Measurements from ENCODE around the gene ADGRG3.

The ADGRG3 gene

DNA sequence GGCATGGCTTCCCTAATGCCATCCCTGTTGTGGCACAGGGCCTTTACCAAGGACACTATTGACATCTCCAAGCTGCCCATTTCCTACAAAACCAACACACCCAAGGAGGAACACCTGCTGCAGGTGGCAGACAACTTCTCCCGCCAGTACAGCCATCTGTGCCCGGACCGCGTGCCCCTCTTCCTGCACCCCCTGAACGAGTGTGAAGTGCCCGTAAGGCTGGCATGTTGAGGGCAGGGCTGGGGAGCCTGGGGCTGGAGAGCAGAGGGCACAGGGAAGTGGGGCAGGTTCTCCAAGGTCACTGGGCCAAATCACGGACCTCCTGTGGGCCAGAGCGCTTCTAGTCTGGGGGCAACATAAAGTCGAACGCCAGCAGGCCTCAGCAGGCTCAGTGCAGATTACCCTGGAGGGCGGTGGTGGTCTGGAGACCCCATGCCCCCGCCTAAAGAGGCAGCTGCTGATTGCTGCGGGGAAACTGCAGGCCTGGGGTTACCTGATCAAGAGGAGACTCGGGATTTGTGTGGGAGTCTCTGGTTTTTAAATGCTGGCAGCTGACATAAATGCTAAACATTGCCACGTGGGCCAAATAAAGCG is 30.8 kb downstream of the ADGRG3 start:
- no peak overlapping the region for H3K4me3 ChIP-seq (ENCODE audit: control insufficient read depth in 1 of 7, extremely low read depth in 1 of 7, insufficient read depth in 4 of 7, low read depth in 2 of 7, low read length in 6 of 7)
- no peaks in the 10 kb centered on the region for H3K27me3 ChIP-seq (replicated peaks in 2 of 5; ENCODE audit: control insufficient read depth in 4 of 5, insufficient read depth in 5 of 5, low read length in 4 of 5)
- no peak for DNase-seq
- peaks cover 0 to 48% (median 41%) of the 10 kb centered on the region in 4 experiments for H3K4me1 ChIP-seq (ENCODE audit: control extremely low read depth in 1 of 4, control insufficient read depth in 4 of 4, insufficient read depth in 4 of 4, low read length in 3 of 4)
- no peak overlapping the region for H3K27ac ChIP-seq (ENCODE audit: insufficient read depth in 1 of 2, low read depth in 1 of 2, low read length in 2 of 2, poor library complexity in 1 of 2, severe bottlenecking in 2 of 2)
- no peaks in the 10 kb centered on the region for H3K9me3 ChIP-seq (ENCODE audit: control extremely low read depth in 1 of 5, control insufficient read depth in 4 of 5, insufficient read depth in 2 of 5, low read depth in 1 of 5, low read length in 4 of 5)
- no peaks in the 10 kb centered on the region for H3K36me3 ChIP-seq (ENCODE audit: control insufficient read depth in 4 of 4, insufficient read depth in 4 of 4, low read length in 3 of 4)
- 95% methylated on average over 12 of the region's 16 CpGs for whole genome bisulfite sequencing (ENCODE audit: insufficient coverage)
- POLR2A ChIA-PET, result interaction anchor here (1.5 kb wide), 1 partner anchor 36 kb away, joined by 7 read pairs; the partner anchor contains the start of gene KATNB1
- CTCF ChIA-PET, result interaction anchor here (0.9 to 5.2 kb wide), 6 partner anchors 16 to 50 kb away, joined by 3 to 24 read pairs (median 3); no protein-coding TSS in a partner anchor

DNA sequence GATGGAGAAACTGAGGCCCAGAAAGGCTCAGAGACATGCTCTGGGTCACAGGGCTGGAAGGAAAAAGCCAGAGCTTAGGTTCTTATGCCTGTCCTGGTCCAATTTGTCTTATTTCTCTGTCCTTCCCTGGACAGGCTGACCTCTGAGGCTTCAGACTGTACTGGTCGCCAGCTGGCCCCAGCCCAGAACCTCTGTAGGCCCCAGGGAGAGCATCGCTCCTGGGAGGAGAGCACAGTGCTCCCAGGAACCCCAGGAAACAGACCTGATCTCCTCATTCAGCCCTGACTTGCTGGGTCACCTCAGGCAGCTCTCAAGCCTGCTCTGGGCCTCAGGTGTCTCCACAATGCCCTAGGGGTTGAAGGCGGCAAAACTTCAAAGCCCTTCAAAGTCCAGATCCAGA is 31.4 kb downstream of the ADGRG3 start:
- H3K4me1 ChIP-seq (ENCODE audit: control extremely low read depth in 1 of 4, control insufficient read depth in 4 of 4, insufficient read depth in 4 of 4, low read length in 3 of 4), result peaks cover 0 to 48% (median 41%) of the 10 kb centered on the region in 4 experiments
- no peaks in the 10 kb centered on the region for H3K36me3 ChIP-seq (ENCODE audit: control insufficient read depth in 4 of 4, insufficient read depth in 4 of 4, low read length in 3 of 4)
- no peak overlapping the region for H3K4me3 ChIP-seq (ENCODE audit: control insufficient read depth in 1 of 7, extremely low read depth in 1 of 7, insufficient read depth in 4 of 7, low read depth in 2 of 7, low read length in 6 of 7)
- no peaks in the 10 kb centered on the region for H3K27me3 ChIP-seq (replicated peaks in 2 of 5; ENCODE audit: control insufficient read depth in 4 of 5, insufficient read depth in 5 of 5, low read length in 4 of 5)
- H3K9me3 ChIP-seq (ENCODE audit: control extremely low read depth in 1 of 5, control insufficient read depth in 4 of 5, insufficient read depth in 2 of 5, low read depth in 1 of 5, low read length in 4 of 5), result no peaks in the 10 kb centered on the region
- 100% methylated on average over 3 of the region's 3 CpGs for WGBS (ENCODE audit: insufficient coverage)
- ChIA-PET POLR2A (no interaction called here), CTCF (interaction anchor here (0.7 to 5.2 kb wide), 5 partner anchors 18 to 51 kb away, joined by 3 to 24 read pairs (median 5); no protein-coding TSS in a partner anchor)
- no peak for DNase-seq
- H3K27ac ChIP-seq (ENCODE audit: insufficient read depth in 1 of 2, low read depth in 1 of 2, low read length in 2 of 2, poor library complexity in 1 of 2, severe bottlenecking in 2 of 2), result no peak overlapping the region

DNA sequence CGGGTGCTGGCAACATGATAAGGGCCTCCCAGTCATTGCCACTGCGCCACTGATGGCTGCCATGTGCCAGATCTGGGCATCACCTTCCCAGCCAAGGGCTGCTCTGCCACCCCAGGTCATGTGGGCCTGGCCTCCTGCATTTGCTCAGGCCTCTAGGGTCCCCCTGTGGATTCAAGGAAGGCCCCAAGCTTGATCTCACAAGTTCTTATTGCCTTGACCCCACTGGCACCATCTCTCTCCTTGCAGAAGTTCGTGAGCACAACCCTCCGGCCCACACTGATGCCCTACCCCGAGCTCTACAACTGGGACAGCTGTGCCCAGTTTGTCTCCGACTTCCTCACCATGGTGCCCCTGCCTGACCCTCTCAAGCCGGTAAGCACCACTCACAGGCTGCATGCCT is 31.8 kb downstream of the ADGRG3 start:
- Histone ChIP-seq H3K9me3 (ENCODE audit: control extremely low read depth in 1 of 5, control insufficient read depth in 4 of 5, insufficient read depth in 2 of 5, low read depth in 1 of 5, low read length in 4 of 5) (no peaks in the 10 kb centered on the region), H3K4me3 (ENCODE audit: control insufficient read depth in 1 of 7, extremely low read depth in 1 of 7, insufficient read depth in 4 of 7, low read depth in 2 of 7, low read length in 6 of 7) (no peak overlapping the region), H3K27ac (ENCODE audit: insufficient read depth in 1 of 2, low read depth in 1 of 2, low read length in 2 of 2, poor library complexity in 1 of 2, severe bottlenecking in 2 of 2) (no peak overlapping the region), H3K27me3 (replicated peaks in 2 of 5; ENCODE audit: control insufficient read depth in 4 of 5, insufficient read depth in 5 of 5, low read length in 4 of 5) (no peaks in the 10 kb centered on the region), H3K4me1 (ENCODE audit: control extremely low read depth in 1 of 4, control insufficient read depth in 4 of 4, insufficient read depth in 4 of 4, low read length in 3 of 4) (peaks cover 0 to 47% (median 40%) of the 10 kb centered on the region in 4 experiments), H3K36me3 (ENCODE audit: control insufficient read depth in 4 of 4, insufficient read depth in 4 of 4, low read length in 3 of 4) (no peaks in the 10 kb centered on the region)
- 98% methylated on average over 7 of the region's 7 CpGs for WGBS (ENCODE audit: insufficient coverage)
- no peak for DNase-seq
- ChIA-PET CTCF (interaction anchor here (0.7 to 5.2 kb wide), 5 partner anchors 19 to 51 kb away, joined by 3 to 24 read pairs (median 5); no protein-coding TSS in a partner anchor), POLR2A (no interaction called here)

DNA sequence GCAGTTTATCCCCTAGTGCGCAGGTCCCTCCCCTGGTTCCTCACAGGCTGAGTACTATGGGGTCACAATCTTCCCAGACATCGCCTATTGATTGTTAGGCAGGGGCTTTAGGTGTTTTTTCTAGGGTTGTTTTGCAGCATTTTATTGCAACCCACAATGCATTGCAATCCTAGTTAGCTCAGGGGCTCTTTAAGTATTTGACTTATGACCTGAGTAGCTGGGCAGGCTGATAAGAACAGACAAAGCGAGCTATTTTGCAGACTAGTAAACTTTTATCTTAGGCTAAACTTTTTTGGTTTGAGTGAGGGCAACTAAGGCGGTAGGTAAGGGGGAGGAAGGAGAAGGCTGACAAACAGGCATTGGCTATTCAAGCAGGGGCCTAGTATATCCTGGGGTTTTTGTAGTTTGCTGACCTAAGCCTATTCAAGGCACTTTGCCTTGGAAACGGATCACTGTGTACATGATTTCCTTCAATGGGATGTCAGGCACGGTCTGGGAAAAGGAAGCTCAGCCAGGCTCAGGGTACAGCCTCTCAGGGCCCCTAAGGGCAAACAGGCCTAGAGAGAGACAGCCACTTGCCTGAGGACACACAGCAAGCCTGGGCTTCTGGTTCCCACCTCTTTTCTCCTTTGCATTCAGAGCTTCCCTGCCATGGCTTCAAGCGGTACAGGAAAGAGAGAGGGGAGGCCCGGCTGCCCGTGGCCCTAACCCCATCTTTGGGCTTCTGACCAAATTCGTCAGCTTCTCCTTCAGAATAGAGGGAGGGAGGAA is 32.9 kb downstream of the ADGRG3 start:
- H3K27me3 ChIP-seq (replicated peaks in 2 of 5; ENCODE audit: control insufficient read depth in 4 of 5, insufficient read depth in 5 of 5, low read length in 4 of 5), result no peaks in the 10 kb centered on the region
- no peak for DNase-seq
- H3K27ac ChIP-seq (ENCODE audit: insufficient read depth in 1 of 2, low read depth in 1 of 2, low read length in 2 of 2, poor library complexity in 1 of 2, severe bottlenecking in 2 of 2), result peak overlapping the region in 1 of 2 experiments; percentile 55
- H3K4me1 ChIP-seq (ENCODE audit: control extremely low read depth in 1 of 4, control insufficient read depth in 4 of 4, insufficient read depth in 4 of 4, low read length in 3 of 4), result peaks cover 0 to 37% (median 30%) of the 10 kb centered on the region in 4 experiments
- H3K36me3 ChIP-seq (ENCODE audit: control insufficient read depth in 4 of 4, insufficient read depth in 4 of 4, low read length in 3 of 4), result no peaks in the 10 kb centered on the region
- CTCF ChIA-PET, result interaction anchor here (0.9 to 5.2 kb wide), 7 partner anchors 11 to 52 kb away, joined by 3 to 24 read pairs (median 4); no protein-coding TSS in a partner anchor
- H3K4me3 ChIP-seq (ENCODE audit: control insufficient read depth in 1 of 7, extremely low read depth in 1 of 7, insufficient read depth in 4 of 7, low read depth in 2 of 7, low read length in 6 of 7), result no peak overlapping the region
- no peaks in the 10 kb centered on the region for H3K9me3 ChIP-seq (ENCODE audit: control extremely low read depth in 1 of 5, control insufficient read depth in 4 of 5, insufficient read depth in 2 of 5, low read depth in 1 of 5, low read length in 4 of 5)
- POLR2A ChIA-PET, result interaction anchor here (1.0 to 1.3 kb wide), 2 partner anchors 10 to 11 kb away, joined by 3 read pairs; no protein-coding TSS in a partner anchor
- WGBS (ENCODE audit: insufficient coverage), result 44% methylated on average over 10 of the region's 10 CpGs

DNA sequence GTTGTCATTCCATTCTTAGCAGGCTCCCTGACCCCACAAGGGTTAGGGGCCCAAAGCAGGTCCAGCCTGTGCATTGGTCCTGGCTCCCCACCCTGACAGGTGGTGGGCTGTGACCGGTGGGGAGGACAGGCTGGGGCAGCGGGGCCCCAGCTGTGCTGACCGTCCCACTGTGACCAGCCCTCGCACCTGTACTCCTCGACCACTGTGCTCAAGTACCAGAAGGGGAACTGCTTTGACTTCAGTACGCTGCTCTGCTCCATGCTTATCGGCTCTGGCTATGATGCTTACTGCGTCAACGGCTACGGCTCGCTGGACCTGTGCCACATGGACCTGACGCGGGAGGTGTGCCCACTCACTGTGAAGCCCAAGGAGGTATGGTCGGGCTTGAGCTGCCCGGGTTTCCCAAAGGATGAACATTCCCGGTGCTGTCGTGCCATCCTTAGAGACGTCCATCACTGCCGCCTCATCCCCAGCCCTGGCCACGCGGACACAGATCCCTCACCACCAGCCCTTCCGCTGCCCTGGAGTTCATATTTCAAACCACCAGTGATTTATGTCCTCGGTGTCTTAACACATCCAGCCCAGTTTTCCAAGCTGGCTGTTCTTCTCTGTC is 33.8 kb downstream of the ADGRG3 start:
- Histone ChIP-seq H3K4me1 (ENCODE audit: control extremely low read depth in 1 of 4, control insufficient read depth in 4 of 4, insufficient read depth in 4 of 4, low read length in 3 of 4) (peaks cover 0 to 29% (median 23%) of the 10 kb centered on the region in 4 experiments), H3K36me3 (ENCODE audit: control insufficient read depth in 4 of 4, insufficient read depth in 4 of 4, low read length in 3 of 4) (no peaks in the 10 kb centered on the region), H3K27ac (ENCODE audit: insufficient read depth in 1 of 2, low read depth in 1 of 2, low read length in 2 of 2, poor library complexity in 1 of 2, severe bottlenecking in 2 of 2) (peak overlapping the region in 1 of 2 experiments; percentile 55), H3K27me3 (replicated peaks in 2 of 5; ENCODE audit: control insufficient read depth in 4 of 5, insufficient read depth in 5 of 5, low read length in 4 of 5) (no peaks in the 10 kb centered on the region), H3K4me3 (ENCODE audit: control insufficient read depth in 1 of 7, extremely low read depth in 1 of 7, insufficient read depth in 4 of 7, low read depth in 2 of 7, low read length in 6 of 7) (no peak overlapping the region), H3K9me3 (ENCODE audit: control extremely low read depth in 1 of 5, control insufficient read depth in 4 of 5, insufficient read depth in 2 of 5, low read depth in 1 of 5, low read length in 4 of 5) (no peaks in the 10 kb centered on the region)
- ChIA-PET CTCF (interaction anchor here (0.8 to 5.2 kb wide), 4 partner anchors 10 to 31 kb away, joined by 3 to 24 read pairs (median 4); no protein-coding TSS in a partner anchor), POLR2A (interaction anchor here (1.0 to 1.3 kb wide), 2 partner anchors 9 to 12 kb away, joined by 3 read pairs; no protein-coding TSS in a partner anchor)
- 91% methylated on average over 23 of the region's 23 CpGs for WGBS (ENCODE audit: insufficient coverage)
- DNase-seq, result no peak

DNA sequence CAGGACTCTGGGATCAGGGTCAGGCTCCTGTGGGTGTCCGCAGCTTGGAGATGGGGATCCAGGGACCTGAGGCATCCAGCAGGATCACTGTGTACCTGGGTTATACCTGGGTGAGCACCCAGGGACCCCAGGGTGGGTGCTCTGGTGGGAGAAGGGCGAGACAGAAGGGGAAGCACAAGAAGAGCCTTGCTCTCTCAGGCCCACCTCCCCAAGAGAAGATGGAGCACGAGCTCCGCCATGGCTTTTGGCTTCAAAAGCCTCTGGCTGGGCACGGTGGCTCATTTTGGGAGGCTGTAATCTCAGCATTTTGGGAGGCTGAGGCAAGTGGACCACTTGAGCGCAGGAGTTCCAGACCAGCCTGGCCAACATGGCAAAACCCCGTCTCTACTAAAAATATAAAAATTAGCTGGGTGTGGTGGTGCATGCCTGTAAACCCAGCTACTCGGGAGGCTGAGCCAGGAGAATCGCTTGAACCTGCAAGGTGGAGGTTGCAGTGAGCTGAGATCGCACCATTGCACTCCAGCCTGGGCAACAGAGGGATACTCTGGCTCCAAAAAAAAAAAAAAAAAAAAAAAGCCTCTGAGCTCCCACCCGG is 35.4 kb downstream of the ADGRG3 start:
- no peaks in the 10 kb centered on the region for H3K27me3 ChIP-seq (replicated peaks in 2 of 5; ENCODE audit: control insufficient read depth in 4 of 5, insufficient read depth in 5 of 5, low read length in 4 of 5)
- H3K27ac ChIP-seq (ENCODE audit: insufficient read depth in 1 of 2, low read depth in 1 of 2, low read length in 2 of 2, poor library complexity in 1 of 2, severe bottlenecking in 2 of 2), result no peak overlapping the region
- ChIA-PET CTCF (interaction anchor here (0.9 to 1.5 kb wide), 3 partner anchors 13 to 42 kb away, joined by 3 to 4 read pairs (median 3); no protein-coding TSS in a partner anchor), POLR2A (interaction anchor here (1.0 kb wide), 1 partner anchor 13 kb away, joined by 3 read pairs; no protein-coding TSS in a partner anchor)
- no peak overlapping the region for H3K4me3 ChIP-seq (ENCODE audit: control insufficient read depth in 1 of 7, extremely low read depth in 1 of 7, insufficient read depth in 4 of 7, low read depth in 2 of 7, low read length in 6 of 7)
- 97% methylated on average over 6 of the region's 11 CpGs for WGBS (ENCODE audit: insufficient coverage)
- peaks cover 0 to 35% (median 26%) of the 10 kb centered on the region in 4 experiments for H3K4me1 ChIP-seq (ENCODE audit: control extremely low read depth in 1 of 4, control insufficient read depth in 4 of 4, insufficient read depth in 4 of 4, low read length in 3 of 4)
- no peaks in the 10 kb centered on the region for H3K9me3 ChIP-seq (ENCODE audit: control extremely low read depth in 1 of 5, control insufficient read depth in 4 of 5, insufficient read depth in 2 of 5, low read depth in 1 of 5, low read length in 4 of 5)
- DNase-seq, result no peak
- H3K36me3 ChIP-seq (ENCODE audit: control insufficient read depth in 4 of 4, insufficient read depth in 4 of 4, low read length in 3 of 4), result no peaks in the 10 kb centered on the region
